ENCODE results near the gene DLG1. TPM values are rescaled to one million over a fixed set of nuclear protein-coding genes. Genes with fewer than 3 reads are reported as not detected.

Gene DLG1
- total RNA-seq, 6 donors from 2014 or later = 49.3 to 102 (median 63.2) TPM

DNA sequence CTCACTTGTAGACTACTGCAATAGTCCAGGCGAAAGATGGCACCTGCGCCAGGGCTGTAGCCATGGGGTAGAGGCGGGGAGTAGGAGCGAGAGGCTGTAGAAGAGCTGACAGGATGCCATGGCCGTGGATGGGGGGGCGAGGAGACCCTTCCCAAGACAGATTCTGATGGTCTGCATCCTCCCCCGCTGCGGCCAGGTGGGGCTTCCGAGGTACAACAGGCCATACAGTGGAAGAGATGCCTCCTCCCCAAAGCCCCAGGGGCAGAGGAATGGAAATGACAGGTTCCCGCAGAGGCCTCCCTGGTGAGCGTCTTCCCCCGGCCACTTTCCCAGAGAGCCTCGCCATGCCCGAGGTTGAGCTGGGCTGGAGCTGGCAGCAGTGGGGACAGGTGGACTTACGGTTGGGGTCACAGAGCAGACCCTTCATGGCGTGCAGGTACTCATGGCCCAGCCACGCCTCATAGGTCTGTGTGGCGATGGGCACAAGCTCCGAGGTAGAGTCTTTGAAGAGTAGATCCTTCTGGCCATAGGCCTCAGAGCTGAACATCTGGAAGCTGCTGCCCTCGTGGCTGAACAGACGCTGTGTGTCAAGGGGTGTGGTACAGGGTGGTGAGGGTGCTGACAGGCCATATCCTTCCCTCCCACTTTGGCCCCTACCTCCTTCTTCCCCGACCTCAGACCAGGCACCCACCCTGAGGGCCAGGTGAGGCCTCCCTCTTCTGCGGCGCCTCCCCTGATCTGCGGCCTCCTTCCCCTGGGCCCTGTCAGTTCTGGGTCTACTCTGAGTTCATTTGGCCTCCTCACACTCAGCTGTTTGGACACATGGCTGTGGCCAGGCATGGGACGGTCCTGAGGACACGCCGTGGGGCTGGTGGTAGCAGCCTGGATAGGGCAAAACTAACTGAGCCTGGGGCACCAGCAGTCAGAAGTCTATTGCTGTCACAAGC is 282.3 kb downstream of the DLG1 start:
- 91 to 92% methylated on average over 15 to 28 of the region's 28 CpGs for WGBS, 2 donors
- H3K4me1 ChIP-seq = no peaks in the 10 kb centered on the region
- DNase-seq = peak in 1 of 2 donors; percentile 50
- no peak overlapping the region for H3K4me3 ChIP-seq
- H3K27me3 ChIP-seq = no peaks in the 10 kb centered on the region
- no peak overlapping the region for H3K27ac ChIP-seq
- no peaks in the 10 kb centered on the region for H3K36me3 ChIP-seq
- H3K9me3 ChIP-seq = no peaks in the 10 kb centered on the region
- ATAC-seq (ENCODE audit: low FRiP score in 2 of 2) = peak in 1 of 2 donors; percentile 12
- no peak for TF ChIP-seq POLR2AphosphoS5 (IDR thresholded peaks at IDR 0.05)

DNA sequence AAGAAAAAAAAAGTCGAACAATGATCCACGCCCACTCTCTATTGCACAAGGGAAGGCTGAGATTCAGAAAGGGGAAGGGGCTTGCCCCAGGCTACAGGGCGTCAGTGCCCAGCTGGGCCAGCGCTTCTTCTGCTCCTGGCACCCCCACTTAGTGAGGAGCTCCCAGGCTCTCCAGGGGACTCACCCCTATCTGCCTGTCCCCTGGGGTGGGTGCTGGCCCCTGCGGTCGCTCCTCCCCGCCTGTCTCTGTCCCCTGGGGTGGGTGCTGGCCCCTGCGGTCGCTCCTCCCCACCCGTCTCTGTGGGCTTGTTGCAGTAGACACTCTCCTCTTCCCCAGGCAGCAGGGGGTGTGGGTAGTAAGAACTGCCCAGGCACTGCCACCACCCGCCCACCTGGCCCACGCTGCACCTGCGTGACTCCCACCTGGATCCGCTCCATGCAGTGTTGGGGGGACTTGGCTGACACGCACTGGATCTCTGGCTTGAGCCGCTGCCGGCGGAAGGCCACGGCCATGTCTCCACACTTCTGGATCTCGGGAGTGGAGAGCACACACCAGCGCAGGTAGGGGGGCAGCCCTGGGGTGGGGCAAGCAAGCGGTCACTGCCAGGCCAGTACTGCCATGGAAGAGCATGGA is 283.4 kb downstream of the DLG1 start:
- no peaks in the 10 kb centered on the region for H3K27me3 ChIP-seq
- no peaks in the 10 kb centered on the region for H3K36me3 ChIP-seq
- WGBS, 2 donors = 86 to 89% methylated on average over 12 to 22 of the region's 22 CpGs
- no peak for ATAC-seq (ENCODE audit: low FRiP score in 2 of 2)
- no peaks in the 10 kb centered on the region for H3K4me1 ChIP-seq
- no peaks in the 10 kb centered on the region for H3K9me3 ChIP-seq
- TF ChIP-seq, protein P1, sequence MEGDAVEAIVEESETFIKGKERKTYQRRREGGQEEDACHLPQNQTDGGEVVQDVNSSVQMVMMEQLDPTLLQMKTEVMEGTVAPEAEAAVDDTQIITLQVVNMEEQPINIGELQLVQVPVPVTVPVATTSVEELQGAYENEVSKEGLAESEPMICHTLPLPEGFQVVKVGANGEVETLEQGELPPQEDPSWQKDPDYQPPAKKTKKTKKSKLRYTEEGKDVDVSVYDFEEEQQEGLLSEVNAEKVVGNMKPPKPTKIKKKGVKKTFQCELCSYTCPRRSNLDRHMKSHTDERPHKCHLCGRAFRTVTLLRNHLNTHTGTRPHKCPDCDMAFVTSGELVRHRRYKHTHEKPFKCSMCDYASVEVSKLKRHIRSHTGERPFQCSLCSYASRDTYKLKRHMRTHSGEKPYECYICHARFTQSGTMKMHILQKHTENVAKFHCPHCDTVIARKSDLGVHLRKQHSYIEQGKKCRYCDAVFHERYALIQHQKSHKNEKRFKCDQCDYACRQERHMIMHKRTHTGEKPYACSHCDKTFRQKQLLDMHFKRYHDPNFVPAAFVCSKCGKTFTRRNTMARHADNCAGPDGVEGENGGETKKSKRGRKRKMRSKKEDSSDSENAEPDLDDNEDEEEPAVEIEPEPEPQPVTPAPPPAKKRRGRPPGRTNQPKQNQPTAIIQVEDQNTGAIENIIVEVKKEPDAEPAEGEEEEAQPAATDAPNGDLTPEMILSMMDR (IDR thresholded peaks at IDR 0.05) = no peak
- TF ChIP-seq EP300 (IDR thresholded peaks at IDR 0.05) = no peak
- TF ChIP-seq POLR2AphosphoS5 (IDR thresholded peaks at IDR 0.05) = no peak
- TF ChIP-seq POLR2A (IDR thresholded peaks at IDR 0.05) = no peak
- H3K4me3 ChIP-seq = no peak overlapping the region
- DNase-seq = peak in 1 of 2 donors; percentile 73
- no peak overlapping the region for H3K27ac ChIP-seq

DNA sequence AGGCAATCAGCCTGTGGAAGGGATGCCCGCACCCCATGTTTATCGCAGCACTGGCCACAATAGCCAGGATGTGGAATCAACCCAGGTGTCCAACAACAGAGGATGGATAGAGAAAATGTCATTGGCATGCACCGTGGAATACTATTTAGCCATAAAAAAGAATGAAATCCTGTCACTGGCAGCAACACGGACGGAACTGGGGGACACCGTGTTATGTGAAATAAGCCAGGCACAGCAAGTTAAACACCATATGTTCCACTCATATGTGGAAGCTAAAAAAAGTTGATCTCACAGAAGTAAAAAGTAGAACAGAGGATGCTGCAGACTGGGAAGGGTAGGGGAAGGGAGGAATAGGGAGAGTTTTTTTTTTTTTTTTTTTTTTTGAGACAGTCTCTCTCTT is 284.4 kb downstream of the DLG1 start:
- Histone ChIP-seq H3K27ac (no peak overlapping the region), H3K9me3 (no peaks in the 10 kb centered on the region), H3K27me3 (no peaks in the 10 kb centered on the region), H3K4me1 (no peaks in the 10 kb centered on the region), H3K4me3 (no peak overlapping the region), H3K36me3 (no peaks in the 10 kb centered on the region)
- no peak for ATAC-seq (ENCODE audit: low FRiP score in 2 of 2)
- no peak for TF ChIP-seq EP300 (IDR thresholded peaks at IDR 0.05)
- no peak for DNase-seq
- WGBS, 2 donors = 98% methylated on average over 6 of the region's 6 CpGs

DNA sequence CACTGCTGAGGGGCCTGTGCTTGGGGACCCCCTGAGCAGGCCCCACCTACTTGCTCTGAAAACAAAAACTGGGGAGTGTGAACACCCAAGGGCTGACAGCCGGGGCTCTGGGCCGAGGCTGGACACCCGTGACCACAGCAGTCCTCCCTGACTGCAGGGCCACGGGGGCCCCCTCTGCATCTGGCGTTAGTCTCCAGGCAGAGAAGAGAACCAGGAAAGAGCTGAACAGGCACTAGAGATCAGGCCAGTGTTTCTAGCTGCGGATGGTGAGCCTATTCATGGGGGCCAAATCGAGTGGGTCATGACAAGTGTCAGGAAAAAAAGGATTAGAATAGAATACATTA is 285.9 kb downstream of the DLG1 start:
- TF ChIP-seq POLR2A (IDR thresholded peaks at IDR 0.05) (no peak), POLR2AphosphoS5 (IDR thresholded peaks at IDR 0.05) (no peak), EP300 (IDR thresholded peaks at IDR 0.05) (no peak)
- TF ChIP-seq, protein P1 (IDR thresholded peaks at IDR 0.05) = no peak
- no peaks in the 10 kb centered on the region for H3K4me1 ChIP-seq
- no peaks in the 10 kb centered on the region for H3K9me3 ChIP-seq
- peak in 1 of 2 donors; percentile 62 for DNase-seq
- H3K36me3 ChIP-seq = no peaks in the 10 kb centered on the region
- no peak overlapping the region for H3K4me3 ChIP-seq
- ATAC-seq (ENCODE audit: low FRiP score in 2 of 2) = no peak
- WGBS, 2 donors = 88 to 99% methylated on average over 3 to 7 of the region's 7 CpGs
- no peaks in the 10 kb centered on the region for H3K27me3 ChIP-seq
- no peak overlapping the region for H3K27ac ChIP-seq

DNA sequence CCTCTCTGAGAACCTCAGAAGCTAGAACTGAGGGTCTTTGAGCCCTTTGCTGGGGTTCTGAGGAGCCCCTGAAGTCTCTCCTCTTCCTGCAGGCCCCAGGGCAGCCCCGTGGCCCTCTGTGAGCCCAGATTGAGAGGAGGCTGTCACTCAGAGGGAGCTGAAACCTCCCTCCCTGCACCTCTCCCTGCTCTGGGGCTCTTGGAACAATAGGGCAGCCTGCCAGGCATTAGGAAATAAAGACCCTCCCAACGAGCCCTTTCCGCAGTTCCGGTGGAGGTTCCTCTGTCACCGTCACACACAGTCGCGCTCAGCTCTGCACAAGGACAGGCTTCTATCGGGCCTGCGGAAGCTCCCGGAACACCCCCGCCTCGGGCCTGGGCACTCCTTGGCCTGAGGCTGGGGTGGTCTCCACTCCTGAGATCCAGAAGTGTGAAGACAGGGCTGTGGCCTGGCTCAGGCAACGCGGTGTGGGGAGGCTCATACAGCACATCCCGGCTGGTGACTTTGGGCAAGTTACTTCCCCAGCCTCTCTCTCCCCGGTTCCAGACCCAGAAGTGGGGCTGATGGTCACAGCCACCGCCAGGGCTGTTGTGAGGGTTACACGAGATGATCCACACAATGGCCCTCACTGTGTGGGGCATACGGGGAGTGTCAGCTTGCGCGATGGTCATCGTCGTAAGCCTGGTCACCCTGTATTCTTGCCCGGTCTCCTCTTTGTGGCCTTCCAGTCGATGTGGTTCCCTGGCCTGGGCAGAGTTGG is 286.5 kb downstream of the DLG1 start:
- H3K4me3 ChIP-seq = no peak overlapping the region
- H3K36me3 ChIP-seq = no peaks in the 10 kb centered on the region
- H3K9me3 ChIP-seq = no peaks in the 10 kb centered on the region
- no peaks in the 10 kb centered on the region for H3K27me3 ChIP-seq
- H3K27ac ChIP-seq = no peak overlapping the region
- 87 to 90% methylated on average over 17 to 25 of the region's 25 CpGs for WGBS, 2 donors
- DNase-seq (no peak), ATAC-seq (ENCODE audit: low FRiP score in 2 of 2) (no peak)
- TF ChIP-seq, protein P1 (IDR thresholded peaks at IDR 0.05) = no peak
- TF ChIP-seq POLR2A (IDR thresholded peaks at IDR 0.05) (no peak), EP300 (IDR thresholded peaks at IDR 0.05) (no peak)
- H3K4me1 ChIP-seq = no peaks in the 10 kb centered on the region
